B cell (primary cell): ENCODE results near the gene XYLT1. TPM values are rescaled to one million over a fixed set of nuclear protein-coding genes. Genes with fewer than 3 reads are reported as not detected.

Experiments
- ATAC-seq: fragments of 200-7000 bp; cut with Tn5 transposase; one replicate; pipeline ENCODE4 v1.10.0; 2021; ENCODE audit warnings: low read depth, mild to moderate bottlenecking, moderate number of reproducible peaks, moderate library complexity
- CTCF ChIA-PET: fragments of 350-600 bp; sonication (Branson Sonifier 250); formaldehyde crosslinking; loops from one replicate; lab custom pipeline; 2021; ENCODE audit warnings: antibody characterized with exemption, inconsistent platforms; lab: Charles Lee
- POLR2A ChIA-PET: fragments of 350-600 bp; sonication (Branson Sonifier 250); formaldehyde crosslinking; loops from one replicate; lab custom pipeline; 2021; ENCODE audit warnings: antibody characterized with exemption; lab: Charles Lee
- DNase-seq: peaks from one replicate; pipeline ENCODE4 v3.0.0; 2013
- H2AFZ ChIP-seq: 2 replicates; pipeline ENCODE4 v1.6.1; 2012; ENCODE audit warnings: mild to moderate bottlenecking, low read depth, low read length; ENCODE audit not compliant: insufficient read depth, poor library complexity, severe bottlenecking
- H3K27ac ChIP-seq, 2 donors: 1 replicate in 1 of 2; 2 replicates in 1 of 2; pipeline ENCODE4 v1.5.1; 2012 to 2013; ENCODE audit warnings: low read length in 2 of 2, mild to moderate bottlenecking in 2 of 2, moderate library complexity in 1 of 2
- H3K27me3 ChIP-seq, 4 experiments: fragments of 200-600 bp in 1 of 4; sonication (generic) in 1 of 4; replicated peaks in 1 of 4; 1 replicate in 2 of 4; 2 replicates in 2 of 4; pipeline versions ENCODE4 v1.6.1 to v1.7.0; 2013 to 2016; ENCODE audit warnings: low read length in 3 of 4, mild to moderate bottlenecking in 2 of 4, mixed read lengths in 1 of 4, moderate library complexity in 1 of 4; ENCODE audit not compliant: insufficient read depth in 4 of 4, control insufficient read depth in 3 of 4; ENCODE audit errors: control extremely low read depth in 1 of 4
- H3K36me3 ChIP-seq, 2 experiments: replicated peaks in 1 of 2; 1 replicate in 1 of 2; 2 replicates in 1 of 2; pipeline versions ENCODE4 v1.6.1 to v1.7.1; 2013; ENCODE audit warnings: low read length in 1 of 2; ENCODE audit not compliant: insufficient read depth in 2 of 2, control insufficient read depth in 1 of 2; ENCODE audit errors: control extremely low read depth in 1 of 2, extremely low read depth in 1 of 2
- H3K4me1 ChIP-seq, 2 donors: fragments of 200-600 bp in 1 of 2; sonication (generic) in 1 of 2; 1 replicate in 1 of 2; 2 replicates in 1 of 2; pipeline versions ENCODE4 v1.5.1 to v1.6.1; 2013 to 2017; ENCODE audit warnings: low read length in 2 of 2; ENCODE audit not compliant: control insufficient read depth in 2 of 2, insufficient read depth in 2 of 2
- H3K4me2 ChIP-seq: replicated peaks from 2 replicates; pipeline ENCODE3; 2012; ENCODE audit warnings: mild to moderate bottlenecking, low read depth, low read length; ENCODE audit not compliant: poor library complexity, severe bottlenecking
- H3K4me3 ChIP-seq, 5 experiments: fragments of 200-600 bp in 1 of 5; sonication (generic) in 1 of 5; 1 replicate in 3 of 5; 2 replicates in 2 of 5; pipeline versions ENCODE4 v1.5.1 to v1.7.0; 2011 to 2016; ENCODE audit warnings: low read length in 4 of 5, mild to moderate bottlenecking in 4 of 5, low read depth in 2 of 5, control low read depth in 1 of 5, moderate library complexity in 1 of 5; ENCODE audit not compliant: insufficient read depth in 1 of 5; ENCODE audit errors: control extremely low read depth in 1 of 5, extremely low read depth in 1 of 5
- H3K79me2 ChIP-seq: fragments of 200-600 bp; sonication (generic); one replicate; pipeline ENCODE4 v1.6.0; 2016; ENCODE audit warnings: low read length; ENCODE audit not compliant: control insufficient read depth, insufficient read depth
- H3K9ac ChIP-seq: fragments of 200-600 bp; sonication (generic); 2 replicates; pipeline ENCODE4 v1.6.1; 2017; ENCODE audit warnings: mild to moderate bottlenecking, low read length, moderate library complexity
- H3K9me3 ChIP-seq, 3 donors: one replicate each; pipeline versions ENCODE4 v1.6.1 to v1.7.1; 2013; ENCODE audit warnings: low read length in 2 of 3; ENCODE audit not compliant: control insufficient read depth in 2 of 3, insufficient read depth in 1 of 3; ENCODE audit errors: control extremely low read depth in 1 of 3
- H4K20me1 ChIP-seq: 2 replicates; pipeline ENCODE4 v1.6.0; 2012; ENCODE audit warnings: mild to moderate bottlenecking, low read length; ENCODE audit not compliant: insufficient read depth, control insufficient read depth, poor library complexity, severe bottlenecking
- H3K27ac Mint-ChIP-seq: one replicate; pipeline ENCODE4 v1.8.0; 2021; ENCODE audit warnings: mixed read lengths
- H3K27me3 Mint-ChIP-seq: one replicate; pipeline ENCODE4 v1.8.0; 2021; ENCODE audit warnings: mixed read lengths
- H3K4me1 Mint-ChIP-seq: one replicate; pipeline ENCODE4 v1.8.0; 2021; ENCODE audit warnings: mixed read lengths
- H3K4me3 Mint-ChIP-seq: one replicate; pipeline ENCODE4 v1.8.0; 2021; ENCODE audit warnings: mixed read lengths
- H3K9me3 Mint-ChIP-seq: one replicate; pipeline ENCODE4 v1.8.0; 2022; ENCODE audit warnings: mixed read lengths; ENCODE audit not compliant: insufficient read depth
- EZH2 ChIP-seq: IDR thresholded peaks from 2 replicates; pipeline ENCODE4 v1.6.1; 2012; ENCODE audit warnings: borderline replicate concordance, low read depth, mild to moderate bottlenecking, moderate library complexity, low read length; ENCODE audit not compliant: insufficient read depth, poor library complexity, severe bottlenecking
- WGBS: methylation state at CpG from one replicate; pipeline ENCODE4 v1.1.5; 2013; ENCODE audit warnings: missing lambda C conversion rate; ENCODE audit not compliant: insufficient coverage; 5-methylcytosine and 5-hydroxymethylcytosine counted together
- intact Hi-C: fragments of 100-400 bp; cut with micrococcal nuclease; formaldehyde crosslinking; loops from one replicate; pipeline ENCODE4 v1.10.0; 2022
- polyA plus RNA-seq: library from polyadenylated mRNA; depleted of rRNA; stranded (reverse); fragments of >200 nt; gene quantifications from 2 replicates; pipeline ENCODE4 v1.2.3, GENCODE V29; 2012
- total RNA-seq, 2 donors: library from RNA; stranded (reverse); fragments of 120-200 nt in 1 of 2; gene quantifications; 1 replicate in 1 of 2; 2 replicates in 1 of 2; pipeline versions ENCODE4 v1.2.3 to v1.2.4, GENCODE V29; 2013 to 2022
- TF ChIP-seq, protein P1 (sequence below): fragments of 200-600 bp; IDR thresholded peaks from one replicate; pipeline ENCODE4 v1.8.0; 2022; ENCODE audit warnings: antibody characterized with exemption, mild to moderate bottlenecking

The XYLT1 gene
- total and polyA plus RNA-seq, 2 donors (not counting 1 experiment from before 2014, with no cell fraction given): 8.7 to 59.6 TPM

DNA sequence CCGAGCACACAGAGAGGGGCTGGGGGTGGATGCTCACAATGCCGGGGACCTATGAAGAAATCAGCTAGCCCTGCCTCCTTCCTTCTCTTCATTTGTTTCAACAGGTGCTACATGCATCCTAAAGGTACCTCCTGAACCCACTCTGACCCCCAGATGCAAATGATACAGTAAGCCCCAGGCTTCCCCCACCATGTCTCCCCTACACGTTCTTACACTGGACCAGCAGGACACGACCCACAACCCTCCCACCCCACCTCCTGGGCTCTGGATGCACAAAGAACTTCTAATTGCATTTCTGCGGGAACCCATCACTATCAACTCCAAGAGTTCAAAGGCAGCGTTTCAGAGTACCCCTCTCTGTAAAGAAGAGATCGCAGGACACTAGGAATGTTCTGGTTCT is 2.1 kb downstream of the XYLT1 start:
- no peak overlapping the region for H3K27ac ChIP-seq
- WGBS: 50% methylated on average over 6 of the region's 7 CpGs

More for the DNA sequence above, 2.1 kb downstream of the XYLT1 start:
- H3K36me3 ChIP-seq: peaks cover 0 to 13% of the 10 kb centered on the region in 2 experiments
- DNase-seq (no peak), ATAC-seq (no peak)
- ChIA-PET POLR2A (interaction anchor here (0.6 to 2.5 kb wide), 2 partner anchors 11 to 167 kb away, joined by 3 to 6 read pairs; no protein-coding TSS in a partner anchor), CTCF (interaction anchor here (0.5 to 5.4 kb wide), 21 partner anchors 8 to 275 kb away, joined by 3 to 38 read pairs (median 5); no protein-coding TSS in a partner anchor)
- Mint-ChIP-seq H3K27me3 (no peaks in the 10 kb centered on the region), H3K4me1 (peaks cover 52% of the 10 kb centered on the region), H3K9me3 (no peaks in the 10 kb centered on the region), H3K4me3 (peak overlapping the region; percentile 93), H3K27ac (no peak overlapping the region)
- H3K4me3 ChIP-seq: peak overlapping the region in 4 of 5 experiments; percentile 74 to 79 (median 78)
- no peaks in the 10 kb centered on the region for H3K9me3 ChIP-seq
- peaks cover 30% of the 10 kb centered on the region for H4K20me1 ChIP-seq
- H3K27me3 ChIP-seq: no peaks in the 10 kb centered on the region
- H3K79me2 ChIP-seq: peaks cover 61% of the 10 kb centered on the region
- no peak overlapping the region for H2AFZ ChIP-seq
- H3K9ac ChIP-seq: peak overlapping the region; percentile 79
- peak overlapping the region; percentile 93 for H3K4me2 ChIP-seq
- peaks cover 36 to 42% of the 10 kb centered on the region in 2 donors for H3K4me1 ChIP-seq
- intact Hi-C loops: loop anchor here (1.0 to 5.0 kb wide), 3 partner anchors 101 to 606 kb away; no protein-coding TSS in a partner anchor
- TF ChIP-seq, protein P1, sequence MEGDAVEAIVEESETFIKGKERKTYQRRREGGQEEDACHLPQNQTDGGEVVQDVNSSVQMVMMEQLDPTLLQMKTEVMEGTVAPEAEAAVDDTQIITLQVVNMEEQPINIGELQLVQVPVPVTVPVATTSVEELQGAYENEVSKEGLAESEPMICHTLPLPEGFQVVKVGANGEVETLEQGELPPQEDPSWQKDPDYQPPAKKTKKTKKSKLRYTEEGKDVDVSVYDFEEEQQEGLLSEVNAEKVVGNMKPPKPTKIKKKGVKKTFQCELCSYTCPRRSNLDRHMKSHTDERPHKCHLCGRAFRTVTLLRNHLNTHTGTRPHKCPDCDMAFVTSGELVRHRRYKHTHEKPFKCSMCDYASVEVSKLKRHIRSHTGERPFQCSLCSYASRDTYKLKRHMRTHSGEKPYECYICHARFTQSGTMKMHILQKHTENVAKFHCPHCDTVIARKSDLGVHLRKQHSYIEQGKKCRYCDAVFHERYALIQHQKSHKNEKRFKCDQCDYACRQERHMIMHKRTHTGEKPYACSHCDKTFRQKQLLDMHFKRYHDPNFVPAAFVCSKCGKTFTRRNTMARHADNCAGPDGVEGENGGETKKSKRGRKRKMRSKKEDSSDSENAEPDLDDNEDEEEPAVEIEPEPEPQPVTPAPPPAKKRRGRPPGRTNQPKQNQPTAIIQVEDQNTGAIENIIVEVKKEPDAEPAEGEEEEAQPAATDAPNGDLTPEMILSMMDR: no peak
- TF ChIP-seq EZH2: no peak
